HCT116 (cell line): Measurements from ENCODE around the gene CTBS. TPM values are rescaled to one million over a fixed set of nuclear protein-coding genes. Genes with fewer than 3 reads are reported as not detected.

Experiments used
- ATAC-seq: fragments of 200-7000 bp; cut with Tn5 transposase; 2 replicates; pipeline ENCODE4 v1.9.1; 2020; ENCODE audit warnings: mild to moderate bottlenecking, moderate library complexity
- BruUV-seq: library from RNA; stranded (reverse); fragments of 400-500 nt; replicated peaks from 2 replicates; lab custom pipeline; 2021; lab: Mats Ljungman, UMichigan
- CTCF ChIA-PET: fragments of 300-600 bp; sonication (Branson Sonifier 250); formaldehyde crosslinking; loops from one replicate; lab custom pipeline; 2021; ENCODE audit warnings: antibody characterized with exemption; lab: Charles Lee
- POLR2A ChIA-PET: fragments of 300-600, 350-600 bp; sonication (Branson Sonifier 250); formaldehyde crosslinking; loops from one replicate; lab custom pipeline; 2021; ENCODE audit warnings: antibody characterized with exemption; lab: Charles Lee
- RAD21 ChIA-PET, 2 experiments: fragments of 300-600 bp; sonication (Branson Sonifier 250); formaldehyde crosslinking; loops; one replicate each; lab custom pipeline; 2023; ENCODE audit warnings: low total read pairs in 2 of 2; ENCODE audit not compliant: uncharacterized antibody in 2 of 2, unreplicated experiment in 2 of 2, low non-redundant PET in 1 of 2; lab: Charles Lee
- DNase-seq: peaks from one replicate; pipeline ENCODE4 v3.0.0-alpha.2; 2010; ENCODE audit warnings: low read depth, low spot score
- H2AFZ ChIP-seq: fragments of 200-600 bp; shearing (Covaris generic), sonication (generic); 2 replicates; pipeline ENCODE4 v1.6.1; 2017; ENCODE audit warnings: low read depth, mixed run types, mixed read lengths, antibody characterized with exemption, low read length; ENCODE audit not compliant: poor library complexity, severe bottlenecking
- H3K27ac ChIP-seq: 2 replicates; pipeline ENCODE4 v1.5.1; 2012; ENCODE audit warnings: low read depth, low read length
- H3K27me3 ChIP-seq: fragments of 200-600 bp; sonication (generic); 2 replicates; pipeline ENCODE4 v1.6.1; 2016; ENCODE audit warnings: mixed run types, low read length, mixed read lengths; ENCODE audit not compliant: insufficient read depth
- H3K36me3 ChIP-seq, 2 experiments: fragments of 200-500 bp in 1 of 2; fragments of 200-600 bp in 1 of 2; sonication (Bioruptor generic) in 1 of 2; sonication (generic) in 1 of 2; 2 replicates each; pipeline versions ENCODE4 v1.5.1 to v1.6.1; 2014 to 2016; ENCODE audit warnings: low read length in 2 of 2, inconsistent platforms in 1 of 2, mixed read lengths in 1 of 2, mixed run types in 1 of 2; ENCODE audit not compliant: insufficient read depth in 2 of 2, control insufficient read depth in 1 of 2
- H3K4me1 ChIP-seq, 2 experiments: fragments of 200-600 bp in 1 of 2; sonication (generic) in 1 of 2; 2 replicates each; pipeline versions ENCODE4 v1.5.1 to v1.6.1; 2012 to 2017; ENCODE audit warnings: low read length in 2 of 2, inconsistent platforms in 1 of 2, mild to moderate bottlenecking in 1 of 2, mixed read lengths in 1 of 2, mixed run types in 1 of 2, moderate library complexity in 1 of 2; ENCODE audit not compliant: insufficient read depth in 2 of 2, control insufficient read depth in 1 of 2
- H3K4me2 ChIP-seq: fragments of 200-600 bp; sonication (generic); 2 replicates; pipeline ENCODE4 v1.6.1; 2017; ENCODE audit warnings: mixed run types, low read length, mixed read lengths
- H3K4me3 ChIP-seq, 2 experiments: fragments of 200-600 bp in 1 of 2; sonication (generic) in 1 of 2; replicated peaks in 1 of 2; 2 replicates each; pipeline ENCODE4 v1.5.1; 2011 to 2016; ENCODE audit warnings: low read length in 2 of 2, control low read depth in 1 of 2, low read depth in 1 of 2, mild to moderate bottlenecking in 1 of 2, mixed read lengths in 1 of 2, mixed run types in 1 of 2
- H3K79me2 ChIP-seq: fragments of 200-600 bp; sonication (generic); 2 replicates; pipeline ENCODE4 v1.6.1; 2017; ENCODE audit warnings: mild to moderate bottlenecking, mixed run types, low read length, moderate library complexity, mixed read lengths; ENCODE audit not compliant: insufficient read depth
- H3K9ac ChIP-seq: fragments of 200-600 bp; sonication (generic); 2 replicates; pipeline ENCODE4 v1.6.1; 2016; ENCODE audit warnings: low read length, mixed read lengths
- H3K9me2 ChIP-seq: fragments of 200-600 bp; sonication (generic), shearing (Covaris generic); 2 replicates; pipeline ENCODE4 v1.6.1; 2017; ENCODE audit warnings: mixed run types, mild to moderate bottlenecking, moderate library complexity; ENCODE audit not compliant: insufficient read depth
- H3K9me3 ChIP-seq, 2 experiments: fragments of 200-500 bp in 1 of 2; fragments of 200-600 bp in 1 of 2; sonication (Bioruptor generic) in 1 of 2; sonication (generic) in 1 of 2; 2 replicates each; pipeline ENCODE4 v1.6.1; 2014 to 2017; ENCODE audit warnings: low read length in 2 of 2, mixed read lengths in 2 of 2, inconsistent platforms in 1 of 2, low read depth in 1 of 2, mild to moderate bottlenecking in 1 of 2, mixed run types in 1 of 2, moderate library complexity in 1 of 2; ENCODE audit not compliant: control insufficient read depth in 1 of 2, insufficient read depth in 1 of 2
- H4K20me1 ChIP-seq: fragments of 200-600 bp; sonication (generic), shearing (Covaris generic); 2 replicates; pipeline ENCODE4 v1.6.1; 2017; ENCODE audit warnings: mixed run types, mild to moderate bottlenecking, moderate library complexity; ENCODE audit not compliant: insufficient read depth
- CBX3 ChIP-seq: IDR thresholded peaks from 2 replicates; pipeline ENCODE4 v1.6.1; 2012; ENCODE audit warnings: low read depth
- ELF1 ChIP-seq: IDR thresholded peaks from 2 replicates; pipeline ENCODE4 v1.6.1; 2012; ENCODE audit warnings: low read depth, borderline replicate concordance
- EZH2 ChIP-seq: fragments of 200-600 bp; sonication (generic); IDR thresholded peaks from 2 replicates; pipeline ENCODE4 v1.6.1; 2017; ENCODE audit warnings: antibody characterized with exemption, mixed run types
- FOSL1 ChIP-seq: IDR thresholded peaks from 2 replicates; pipeline ENCODE4 v1.6.1; 2012; ENCODE audit warnings: low read depth
- JUND ChIP-seq: IDR thresholded peaks from 2 replicates; pipeline ENCODE4 v1.6.1; 2012
- POLR2A ChIP-seq: IDR thresholded peaks from 2 replicates; pipeline ENCODE4 v1.7.0; 2011; ENCODE audit warnings: borderline replicate concordance; ENCODE audit not compliant: insufficient read depth, insufficient read length; ENCODE audit errors: extremely low read depth
- POLR2AphosphoS5 ChIP-seq: IDR thresholded peaks from 2 replicates; pipeline ENCODE4 v1.6.1; 2011; ENCODE audit warnings: mild to moderate bottlenecking, low read depth, low read length, moderate library complexity
- RAD21 ChIP-seq: IDR thresholded peaks from 2 replicates; pipeline ENCODE4 v1.6.1; 2012; ENCODE audit warnings: low read depth, mild to moderate bottlenecking
- SIN3A ChIP-seq: IDR thresholded peaks from 2 replicates; pipeline ENCODE4 v1.6.1; 2012; ENCODE audit warnings: low read depth
- SRF ChIP-seq: IDR thresholded peaks from 2 replicates; pipeline ENCODE4 v1.6.1; 2012; ENCODE audit warnings: low read depth
- YY1 ChIP-seq: IDR thresholded peaks from 2 replicates; pipeline ENCODE4 v1.6.1; 2011; ENCODE audit warnings: low read length, low read depth, moderate library complexity, mild to moderate bottlenecking; ENCODE audit not compliant: insufficient replicate concordance; ENCODE audit errors: extremely low read depth
- ZFX ChIP-seq: fragments of 450-650 bp; IDR thresholded peaks from 2 replicates; pipeline ENCODE4 v1.6.1; 2017
- ZNF274 ChIP-seq: fragments of 200-500 bp; sonication (Bioruptor generic); IDR thresholded peaks from 2 replicates; pipeline ENCODE4 v1.6.1; 2014; ENCODE audit warnings: mild to moderate bottlenecking, low read depth, low read length, inconsistent platforms
- intact Hi-C: fragments of 100-400 bp; cut with micrococcal nuclease; formaldehyde crosslinking; loops from 2 replicates; pipeline ENCODE4 v1.10.0; 2022
- total RNA-seq: library from RNA; stranded (reverse); gene quantifications from one replicate; pipeline ENCODE4 v1.2.1, GENCODE V29; 2021; ENCODE audit not compliant: unreplicated experiment
- TF ChIP-seq, protein P1 (sequence below), 3 experiments: fragments of 200-600 bp in 1 of 3; sonication (generic) in 1 of 3; IDR thresholded peaks in 2 of 3; conservative IDR thresholded peaks in 1 of 3; 2 replicates each; pipeline ENCODE4 v1.5.1; 2012 to 2017; ENCODE audit warnings: low read depth in 2 of 3, low read length in 2 of 3, antibody characterized with exemption in 1 of 3, borderline replicate concordance in 1 of 3, control low read depth in 1 of 3, mild to moderate bottlenecking in 1 of 3, mixed read lengths in 1 of 3, mixed run types in 1 of 3, moderate library complexity in 1 of 3; ENCODE audit not compliant: insufficient read depth in 1 of 3
- TF ChIP-seq, protein P2 (sequence below): IDR thresholded peaks from 2 replicates; pipeline ENCODE4 v1.6.1; 2012; ENCODE audit warnings: low read depth

The CTBS gene
- total RNA-seq, 1 experiment from 2014 or later: 19.5 TPM

GRCh38 chr1:84550826-84551225 is 23.4 kb downstream of the CTBS start:
- TF ChIP-seq POLR2A (no peak), ZFX (no peak), CBX3 (no peak), ELF1 (no peak), RAD21 (no peak), EZH2 (no peak), ZNF274 (no peak), YY1 (no peak), POLR2AphosphoS5 (no peak), FOSL1 (no peak), JUND (no peak), SIN3A (no peak), SRF (no peak)
- TF ChIP-seq, protein P1, sequence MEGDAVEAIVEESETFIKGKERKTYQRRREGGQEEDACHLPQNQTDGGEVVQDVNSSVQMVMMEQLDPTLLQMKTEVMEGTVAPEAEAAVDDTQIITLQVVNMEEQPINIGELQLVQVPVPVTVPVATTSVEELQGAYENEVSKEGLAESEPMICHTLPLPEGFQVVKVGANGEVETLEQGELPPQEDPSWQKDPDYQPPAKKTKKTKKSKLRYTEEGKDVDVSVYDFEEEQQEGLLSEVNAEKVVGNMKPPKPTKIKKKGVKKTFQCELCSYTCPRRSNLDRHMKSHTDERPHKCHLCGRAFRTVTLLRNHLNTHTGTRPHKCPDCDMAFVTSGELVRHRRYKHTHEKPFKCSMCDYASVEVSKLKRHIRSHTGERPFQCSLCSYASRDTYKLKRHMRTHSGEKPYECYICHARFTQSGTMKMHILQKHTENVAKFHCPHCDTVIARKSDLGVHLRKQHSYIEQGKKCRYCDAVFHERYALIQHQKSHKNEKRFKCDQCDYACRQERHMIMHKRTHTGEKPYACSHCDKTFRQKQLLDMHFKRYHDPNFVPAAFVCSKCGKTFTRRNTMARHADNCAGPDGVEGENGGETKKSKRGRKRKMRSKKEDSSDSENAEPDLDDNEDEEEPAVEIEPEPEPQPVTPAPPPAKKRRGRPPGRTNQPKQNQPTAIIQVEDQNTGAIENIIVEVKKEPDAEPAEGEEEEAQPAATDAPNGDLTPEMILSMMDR (IDR thresholded peaks at IDR 0.05 in 2 of 3, conservative IDR thresholded peaks at IDR 0.05 in 1 of 3; ENCODE audit: borderline replicate concordance in 1 of 3, insufficient read depth in 1 of 3, low read depth in 2 of 3, low read length in 2 of 3): no peak
- TF ChIP-seq, protein P2, sequence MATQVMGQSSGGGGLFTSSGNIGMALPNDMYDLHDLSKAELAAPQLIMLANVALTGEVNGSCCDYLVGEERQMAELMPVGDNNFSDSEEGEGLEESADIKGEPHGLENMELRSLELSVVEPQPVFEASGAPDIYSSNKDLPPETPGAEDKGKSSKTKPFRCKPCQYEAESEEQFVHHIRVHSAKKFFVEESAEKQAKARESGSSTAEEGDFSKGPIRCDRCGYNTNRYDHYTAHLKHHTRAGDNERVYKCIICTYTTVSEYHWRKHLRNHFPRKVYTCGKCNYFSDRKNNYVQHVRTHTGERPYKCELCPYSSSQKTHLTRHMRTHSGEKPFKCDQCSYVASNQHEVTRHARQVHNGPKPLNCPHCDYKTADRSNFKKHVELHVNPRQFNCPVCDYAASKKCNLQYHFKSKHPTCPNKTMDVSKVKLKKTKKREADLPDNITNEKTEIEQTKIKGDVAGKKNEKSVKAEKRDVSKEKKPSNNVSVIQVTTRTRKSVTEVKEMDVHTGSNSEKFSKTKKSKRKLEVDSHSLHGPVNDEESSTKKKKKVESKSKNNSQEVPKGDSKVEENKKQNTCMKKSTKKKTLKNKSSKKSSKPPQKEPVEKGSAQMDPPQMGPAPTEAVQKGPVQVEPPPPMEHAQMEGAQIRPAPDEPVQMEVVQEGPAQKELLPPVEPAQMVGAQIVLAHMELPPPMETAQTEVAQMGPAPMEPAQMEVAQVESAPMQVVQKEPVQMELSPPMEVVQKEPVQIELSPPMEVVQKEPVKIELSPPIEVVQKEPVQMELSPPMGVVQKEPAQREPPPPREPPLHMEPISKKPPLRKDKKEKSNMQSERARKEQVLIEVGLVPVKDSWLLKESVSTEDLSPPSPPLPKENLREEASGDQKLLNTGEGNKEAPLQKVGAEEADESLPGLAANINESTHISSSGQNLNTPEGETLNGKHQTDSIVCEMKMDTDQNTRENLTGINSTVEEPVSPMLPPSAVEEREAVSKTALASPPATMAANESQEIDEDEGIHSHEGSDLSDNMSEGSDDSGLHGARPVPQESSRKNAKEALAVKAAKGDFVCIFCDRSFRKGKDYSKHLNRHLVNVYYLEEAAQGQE: no peak
- H3K79me2 ChIP-seq: no peaks in the 10 kb centered on the region
- H4K20me1 ChIP-seq: no peaks in the 10 kb centered on the region
- DNase-seq (no peak), ATAC-seq (no peak)
- H3K27ac ChIP-seq: no peak overlapping the region
- no peaks in the 10 kb centered on the region for H3K4me1 ChIP-seq
- no peaks in the 10 kb centered on the region for H3K27me3 ChIP-seq
- no TSS peak for BruUV-seq
- H3K36me3 ChIP-seq: peaks cover 0 to 3% of the 10 kb centered on the region in 2 experiments; a peak in 1 of 4 replicates
- no peak overlapping the region for H3K4me3 ChIP-seq
- RAD21 ChIA-PET: no interaction called here
- no peaks in the 10 kb centered on the region for H3K9me3 ChIP-seq
- H3K9me2 ChIP-seq: no peaks in the 10 kb centered on the region
- POLR2A ChIA-PET: interaction anchor here (1.1 kb wide), 1 partner anchor 20 kb away, joined by 3 read pairs; no protein-coding TSS in a partner anchor
- intact Hi-C loops: no loop called here
- no peak overlapping the region for H3K9ac ChIP-seq
- no peak overlapping the region for H2AFZ ChIP-seq
- no peak overlapping the region for H3K4me2 ChIP-seq
- CTCF ChIA-PET: no interaction called here
